KMS-11 (cell line): ENCODE results near the gene POFUT1.

Experiments used
- H2AFZ ChIP-seq: fragments of 200-600 bp; sonication (generic); 2 replicates; pipeline ENCODE4 v1.6.1; 2016; ENCODE audit warnings: antibody characterized with exemption, mixed run types, low read depth
- H3K27ac ChIP-seq: fragments of 200-600 bp; sonication (generic); 2 replicates; pipeline ENCODE4 v1.6.1; 2016; ENCODE audit warnings: mild to moderate bottlenecking, mixed run types
- H3K27me3 ChIP-seq: fragments of 200-600 bp; sonication (generic); 2 replicates; pipeline ENCODE4 v1.6.1; 2017; ENCODE audit warnings: mild to moderate bottlenecking, low read depth, mixed run types, moderate library complexity; ENCODE audit not compliant: insufficient read depth
- H3K36me3 ChIP-seq: fragments of 200-600 bp; sonication (generic); 2 replicates; pipeline ENCODE4 v1.6.1; 2017; ENCODE audit warnings: mild to moderate bottlenecking, mixed run types; ENCODE audit not compliant: insufficient read depth
- H3K4me1 ChIP-seq: fragments of 200-600 bp; sonication (generic); 2 replicates; pipeline ENCODE4 v1.6.1; 2016; ENCODE audit warnings: mild to moderate bottlenecking, low read depth, mixed run types; ENCODE audit not compliant: poor library complexity, severe bottlenecking
- H3K4me2 ChIP-seq: fragments of 200-600 bp; sonication (generic); 2 replicates; pipeline ENCODE4 v1.7.0; 2016; ENCODE audit warnings: mild to moderate bottlenecking, mixed run types
- H3K4me3 ChIP-seq: fragments of 200-600 bp; sonication (generic); IDR thresholded peaks from 2 replicates; pipeline ENCODE4 v1.6.1; 2017; ENCODE audit warnings: low read depth, low read length, mixed read lengths; ENCODE audit not compliant: insufficient read depth
- H3K79me2 ChIP-seq: fragments of 200-600 bp; sonication (generic); 2 replicates; pipeline ENCODE4 v1.6.1; 2016; ENCODE audit warnings: low read depth, mixed run types; ENCODE audit not compliant: insufficient read depth
- H3K9ac ChIP-seq: fragments of 200-600 bp; sonication (generic); 2 replicates; pipeline ENCODE4 v1.6.1; 2016; ENCODE audit warnings: mild to moderate bottlenecking, mixed run types
- H4K20me1 ChIP-seq: fragments of 200-600 bp; sonication (generic); 2 replicates; pipeline ENCODE4 v1.6.1; 2016; ENCODE audit warnings: mild to moderate bottlenecking, mixed run types; ENCODE audit not compliant: insufficient read depth
- TF ChIP-seq, protein P1 (sequence below): fragments of 200-600 bp; sonication (generic); conservative IDR thresholded peaks from 2 replicates; pipeline ENCODE4 v1.6.1; 2017; ENCODE audit warnings: low read depth, mild to moderate bottlenecking, antibody characterized with exemption, low read length, moderate library complexity, mixed read lengths

POFUT1 gene

DNA sequence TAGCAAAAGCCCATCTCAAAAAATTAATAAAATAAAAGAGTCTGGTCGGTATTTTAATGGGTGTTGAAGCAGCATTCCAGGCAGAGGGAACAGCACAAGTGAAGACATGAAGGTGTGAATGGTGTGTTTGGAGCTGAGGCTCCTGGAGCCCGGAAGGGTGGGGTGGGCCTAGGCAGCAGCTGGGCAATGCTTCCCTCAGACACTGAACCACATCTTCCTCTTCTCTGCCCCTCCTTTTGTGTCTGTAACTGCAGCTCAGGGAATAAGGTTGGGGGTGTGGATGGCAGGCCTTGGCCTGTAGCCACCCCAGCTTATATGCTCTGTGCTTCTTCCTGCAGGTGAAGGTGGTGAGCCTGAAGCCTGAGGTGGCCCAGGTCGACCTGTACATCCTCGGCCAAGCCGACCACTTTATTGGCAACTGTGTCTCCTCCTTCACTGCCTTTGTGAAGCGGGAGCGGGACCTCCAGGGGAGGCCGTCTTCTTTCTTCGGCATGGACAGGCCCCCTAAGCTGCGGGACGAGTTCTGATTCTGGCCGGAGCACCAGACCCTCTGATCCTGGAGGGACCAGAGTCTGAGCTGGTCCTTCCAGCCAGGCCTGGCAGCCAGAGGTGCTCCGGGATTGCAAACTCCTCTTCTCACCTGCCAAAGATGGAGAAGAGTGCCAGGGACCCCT lies 26.6 kb downstream of the POFUT1 start:
- Histone ChIP-seq H3K27me3 (no peaks in the 10 kb centered on the region), H3K79me2 (no peaks in the 10 kb centered on the region), H3K27ac (no peak overlapping the region), H3K36me3 (no peaks in the 10 kb centered on the region; the same call in 1 of the 2 replicates), H2AFZ (no peak overlapping the region), H4K20me1 (no peaks in the 10 kb centered on the region), H3K9ac (no peak overlapping the region), H3K4me1 (peaks cover 21% of the 10 kb centered on the region), H3K4me2 (no peak overlapping the region), H3K4me3 (no peak overlapping the region)
- TF ChIP-seq, protein P1, sequence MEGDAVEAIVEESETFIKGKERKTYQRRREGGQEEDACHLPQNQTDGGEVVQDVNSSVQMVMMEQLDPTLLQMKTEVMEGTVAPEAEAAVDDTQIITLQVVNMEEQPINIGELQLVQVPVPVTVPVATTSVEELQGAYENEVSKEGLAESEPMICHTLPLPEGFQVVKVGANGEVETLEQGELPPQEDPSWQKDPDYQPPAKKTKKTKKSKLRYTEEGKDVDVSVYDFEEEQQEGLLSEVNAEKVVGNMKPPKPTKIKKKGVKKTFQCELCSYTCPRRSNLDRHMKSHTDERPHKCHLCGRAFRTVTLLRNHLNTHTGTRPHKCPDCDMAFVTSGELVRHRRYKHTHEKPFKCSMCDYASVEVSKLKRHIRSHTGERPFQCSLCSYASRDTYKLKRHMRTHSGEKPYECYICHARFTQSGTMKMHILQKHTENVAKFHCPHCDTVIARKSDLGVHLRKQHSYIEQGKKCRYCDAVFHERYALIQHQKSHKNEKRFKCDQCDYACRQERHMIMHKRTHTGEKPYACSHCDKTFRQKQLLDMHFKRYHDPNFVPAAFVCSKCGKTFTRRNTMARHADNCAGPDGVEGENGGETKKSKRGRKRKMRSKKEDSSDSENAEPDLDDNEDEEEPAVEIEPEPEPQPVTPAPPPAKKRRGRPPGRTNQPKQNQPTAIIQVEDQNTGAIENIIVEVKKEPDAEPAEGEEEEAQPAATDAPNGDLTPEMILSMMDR: no peak

- H2AFZ ChIP-seq: no peak overlapping the region
- no peaks in the 10 kb centered on the region; the same call in 1 of the 2 replicates for H3K36me3 ChIP-seq
- H3K4me2 ChIP-seq: no peak overlapping the region
- no peaks in the 10 kb centered on the region for H3K27me3 ChIP-seq
- peaks cover 21% of the 10 kb centered on the region for H3K4me1 ChIP-seq
- no peaks in the 10 kb centered on the region for H4K20me1 ChIP-seq
- no peak overlapping the region for H3K4me3 ChIP-seq
- H3K27ac ChIP-seq: no peak overlapping the region
- TF ChIP-seq, protein P1: no peak
- H3K79me2 ChIP-seq: no peaks in the 10 kb centered on the region
- no peak overlapping the region for H3K9ac ChIP-seq
Observed at GRCh38 chr20:32235331-32236047, 27.8 kb downstream of the POFUT1 start.

DNA sequence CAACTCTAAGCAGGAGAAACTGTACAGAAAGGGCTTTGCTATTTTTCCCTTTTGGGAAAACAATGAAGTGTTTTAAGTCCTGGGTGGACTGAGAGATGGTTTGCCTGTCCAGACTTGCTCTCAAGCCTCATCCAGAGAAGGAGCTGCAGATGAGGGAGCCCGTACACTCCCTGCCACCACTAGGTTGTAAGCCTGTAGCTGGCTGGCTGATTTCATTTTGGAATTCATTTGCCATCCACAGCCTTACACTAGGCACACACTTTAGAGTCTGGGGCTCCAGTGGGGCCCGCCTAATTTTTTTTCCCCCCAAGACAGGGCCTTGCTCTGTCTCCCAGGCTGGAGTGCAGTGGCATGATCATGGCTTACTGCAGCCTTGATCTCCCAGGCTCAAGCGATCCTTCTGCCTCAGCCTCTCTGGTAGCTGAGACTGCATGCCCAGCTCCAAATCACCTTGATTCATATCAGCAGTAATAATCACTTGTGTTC lies 28.4 kb downstream of the POFUT1 start:
- Histone ChIP-seq H3K36me3 (no peaks in the 10 kb centered on the region; the same call in 1 of the 2 replicates), H3K27ac (no peak overlapping the region), H3K4me2 (no peak overlapping the region)

GRCh38 chr20:32236819-32237218 lies 29.1 kb downstream of the POFUT1 start:
- Histone ChIP-seq H3K4me1 (peaks cover 15% of the 10 kb centered on the region), H3K4me3 (no peak overlapping the region), H3K27ac (no peak overlapping the region), H3K36me3 (no peaks in the 10 kb centered on the region; the same call in 1 of the 2 replicates), H3K9ac (no peak overlapping the region), H3K4me2 (no peak overlapping the region), H2AFZ (no peak overlapping the region), H3K79me2 (no peaks in the 10 kb centered on the region), H4K20me1 (no peaks in the 10 kb centered on the region), H3K27me3 (no peaks in the 10 kb centered on the region)
- TF ChIP-seq, protein P1: no peak

More for the DNA sequence above, 28.4 kb downstream of the POFUT1 start:
- H4K20me1 ChIP-seq: no peaks in the 10 kb centered on the region
- no peaks in the 10 kb centered on the region for H3K79me2 ChIP-seq
- no peaks in the 10 kb centered on the region for H3K27me3 ChIP-seq
- H3K4me3 ChIP-seq: no peak overlapping the region
- no peak overlapping the region for H2AFZ ChIP-seq
- TF ChIP-seq, protein P1: no peak
- peaks cover 21% of the 10 kb centered on the region for H3K4me1 ChIP-seq
- H3K9ac ChIP-seq: no peak overlapping the region
